K562 (cell line): ENCODE measurements around the gene CRLF1. TPM values are rescaled to one million over a fixed set of nuclear protein-coding genes. Genes with fewer than 3 reads are reported as not detected.

Experiments used
- CC2D1A ChIP-seq: fragments of 450-650 bp; IDR thresholded peaks from 2 replicates; pipeline ENCODE4 v1.6.1; 2017; ENCODE audit warnings: mild to moderate bottlenecking
- DEAF1 ChIP-seq: fragments of 450-650 bp; formaldehyde crosslinking; IDR thresholded peaks from 2 replicates; pipeline ENCODE4 v1.4.0; 2020; ENCODE audit warnings: mild to moderate bottlenecking, moderate library complexity
- HMG20A ChIP-seq: fragments of 450-650 bp; formaldehyde crosslinking; conservative IDR thresholded peaks from 2 replicates; pipeline ENCODE4 v1.4.0; 2020; ENCODE audit warnings: mild to moderate bottlenecking, mixed read lengths
- ILK ChIP-seq: fragments of 450-650 bp; IDR thresholded peaks from 2 replicates; pipeline ENCODE4 v1.6.1; 2016; ENCODE audit warnings: missing genetic modification characterization, low read depth, mild to moderate bottlenecking, missing compliant biosample characterization, moderate library complexity, borderline replicate concordance
- L3MBTL2 ChIP-seq: fragments of 450-650 bp; IDR thresholded peaks from 2 replicates; pipeline ENCODE4 v1.6.1; 2016; ENCODE audit warnings: mild to moderate bottlenecking, moderate library complexity
- MYNN ChIP-seq, 2 experiments: sonication (generic); formaldehyde crosslinking in 1 of 2; IDR thresholded peaks; 2 replicates each; pipeline versions ENCODE4 v1.5.0 to v1.6.1; 2016 to 2020; ENCODE audit warnings: antibody characterized with exemption in 1 of 2, missing genetic modification reagents in 1 of 2
- NCOA1 ChIP-seq: fragments of 450-650 bp; IDR thresholded peaks from 2 replicates; pipeline ENCODE4 v1.6.1; 2016; ENCODE audit warnings: low read depth
- NFE2 ChIP-seq: IDR thresholded peaks from 2 replicates; pipeline ENCODE4 v1.6.1; 2014; ENCODE audit warnings: antibody characterized with exemption, low read depth
- PHF8 ChIP-seq: fragments of 200-600 bp; sonication (generic); IDR thresholded peaks from 2 replicates; pipeline ENCODE4 v1.6.1; 2012; ENCODE audit warnings: mixed run types, mild to moderate bottlenecking, inconsistent platforms, low read length, moderate library complexity, borderline replicate concordance
- RBM22 ChIP-seq: fragments of 200-400 bp; formaldehyde crosslinking; IDR thresholded peaks from 2 replicates; pipeline ENCODE4 v1.6.1; 2018; ENCODE audit warnings: low read length, low read depth; ENCODE audit not compliant: poor library complexity, severe bottlenecking
- RBM39 ChIP-seq: fragments of 200-400 bp; formaldehyde crosslinking; optimal IDR thresholded peaks from 2 replicates; pipeline ENCODE3; 2018; ENCODE audit warnings: low read depth, low read length
- SMARCC2 ChIP-seq: fragments of 450-650 bp; IDR thresholded peaks from 2 replicates; pipeline ENCODE4 v1.6.1; 2017; ENCODE audit warnings: antibody characterized with exemption, moderate library complexity, mild to moderate bottlenecking, low read depth
- ZFPM2 ChIP-seq: fragments of 250-450 bp; sonication (Bioruptor Pico); IDR thresholded peaks from 2 replicates; pipeline ENCODE4 v1.5.1; 2022; ENCODE audit warnings: mild to moderate bottlenecking
- ZNF444 ChIP-seq: fragments of 250-450 bp; sonication (Bioruptor Pico); IDR thresholded peaks from 2 replicates; pipeline ENCODE4 v1.4.0; 2020; ENCODE audit warnings: mild to moderate bottlenecking, moderate library complexity
- ZNF639 ChIP-seq, 2 experiments: fragments of 200-800 bp in 1 of 2; sonication (Bioruptor generic) in 1 of 2; sonication (generic) in 1 of 2; formaldehyde crosslinking in 1 of 2; IDR thresholded peaks in 1 of 2; conservative IDR thresholded peaks in 1 of 2; 2 replicates each; pipeline versions ENCODE4 v1.5.0 to v1.6.1; 2016 to 2020; ENCODE audit warnings: missing compliant biosample characterization in 1 of 2, missing genetic modification characterization in 1 of 2, missing genetic modification reagents in 1 of 2
- ZNF696 ChIP-seq: fragments of 250-450 bp; sonication (Bioruptor Pico); conservative IDR thresholded peaks from 2 replicates; pipeline ENCODE4 v1.4.0; 2020; ENCODE audit warnings: mild to moderate bottlenecking, moderate library complexity
- polyA plus RNA-seq, 8 experiments: library from polyadenylated mRNA; depleted of rRNA in 4 of 8; stranded (reverse) in 5 of 8; unstranded in 3 of 8; fragments of >200 nt; fragmentation: Nextera tagmentation in 2 of 8; fragmentation: Illumina TruSeq in 1 of 8; extraction: Ambion mirVana in 2 of 8; extraction: Trizol in 1 of 8; gene quantifications; 2 replicates each; pipeline versions ENCODE4 v1.2.1 to v1.2.3, GENCODE V29; 2011 to 2014; ENCODE audit warnings: inconsistent platforms in 1 of 8, missing spikeins in 1 of 8
- total RNA-seq, 7 experiments: library from RNA; depleted of rRNA in 6 of 7; stranded (reverse); fragments of >200 nt in 6 of 7; fragmentation: Illumina TruSeq in 2 of 7; extraction: Trizol in 2 of 7; gene quantifications; 2 replicates each; pipeline versions ENCODE4 v1.2.1 to v1.2.3, GENCODE V29; 2011 to 2021; ENCODE audit warnings: low replicate concordance in 1 of 7
- TF ChIP-seq, protein P1 (sequence below), 2 experiments: fragments of 450-650 bp; IDR thresholded peaks; 2 replicates each; pipeline ENCODE4 v1.6.1; 2018; ENCODE audit warnings: mild to moderate bottlenecking in 2 of 2, low read depth in 1 of 2; ENCODE audit not compliant: partially characterized antibody in 2 of 2
- TF ChIP-seq, protein P2 (sequence below): sonication (generic); formaldehyde crosslinking; IDR thresholded peaks from 2 replicates; pipeline ENCODE4 v1.8.0; 2022; ENCODE audit warnings: mild to moderate bottlenecking, missing genetic modification reagents

Gene CRLF1
- total and polyA plus RNA-seq, 9 of the 15 experiments (the other 6 are each of a cell fraction or from before 2014, with no cell fraction given) = 0.85 to 3.6 (median 1.7) TPM

DNA sequence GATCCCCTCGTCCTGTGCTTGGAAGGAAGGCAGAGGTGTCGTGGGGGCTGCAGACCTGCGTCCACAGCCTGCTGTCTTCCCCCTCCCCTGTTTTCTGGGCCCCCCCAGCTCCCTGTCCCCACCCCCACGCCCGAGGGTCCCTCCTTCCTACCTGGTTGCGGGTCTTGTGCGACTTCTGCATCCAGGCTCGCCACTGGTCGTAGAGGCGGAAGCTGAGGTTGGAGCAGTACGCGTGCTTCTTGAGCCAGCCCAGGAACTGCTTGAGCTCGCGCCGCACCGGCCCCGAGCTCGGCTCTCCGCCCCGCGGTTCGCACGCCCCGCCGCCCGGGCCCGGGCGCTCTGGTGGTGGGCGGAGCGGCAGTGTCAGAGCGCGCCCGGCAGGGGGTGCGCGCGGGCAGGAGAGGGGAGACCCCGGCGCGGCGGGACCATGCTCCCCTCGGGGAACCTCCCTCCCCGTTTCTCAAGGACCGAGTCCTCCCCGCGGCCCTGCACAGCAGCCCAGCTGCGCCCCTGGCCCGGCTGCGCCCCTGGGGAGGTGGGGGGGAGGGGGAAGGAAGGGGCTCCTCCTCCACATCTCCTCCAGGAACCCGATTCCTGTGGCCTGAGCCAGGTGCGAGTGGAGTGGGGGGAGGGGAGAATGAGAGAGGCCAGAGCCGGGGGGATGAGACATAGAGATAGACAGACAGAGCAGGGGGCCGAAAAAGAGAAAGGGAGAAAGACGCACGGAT, 12.3 kb downstream of the CRLF1 start (continued):
- TF ChIP-seq ZNF639 (CRISPR knock-in tag; conservative IDR thresholded peaks at IDR 0.05 in 1 of 2, IDR thresholded peaks at IDR 0.05 in 1 of 2) (0 out of 4 replicates have a peak, but pooled peaks of 1 of the 2 experiments have one; percentile 34), DEAF1 (CRISPR knock-in tag) (0 out of 2 replicates have a peak, but pooled peaks have one; percentile 11), ILK (tag) (no peak), RBM39 (no peak), L3MBTL2 (peak; percentile 62), RBM22 (no peak), ZFPM2 (CRISPR knock-in tag) (no peak), SMARCC2 (no peak), NCOA1 (0 out of 2 replicates have a peak, but pooled peaks have one; percentile 24), MYNN (IDR thresholded peaks at IDR 0.05) (no peak), MYNN (CRISPR knock-in tag; IDR thresholded peaks at IDR 0.05) (no peak), PHF8 (peak; percentile 23; the same call in 1 of the 2 replicates), HMG20A (CRISPR knock-in tag) (no peak), ZNF696 (no peak), NFE2 (no peak), ZNF444 (CRISPR knock-in tag) (no peak), CC2D1A (no peak)
- TF ChIP-seq, protein P1, sequence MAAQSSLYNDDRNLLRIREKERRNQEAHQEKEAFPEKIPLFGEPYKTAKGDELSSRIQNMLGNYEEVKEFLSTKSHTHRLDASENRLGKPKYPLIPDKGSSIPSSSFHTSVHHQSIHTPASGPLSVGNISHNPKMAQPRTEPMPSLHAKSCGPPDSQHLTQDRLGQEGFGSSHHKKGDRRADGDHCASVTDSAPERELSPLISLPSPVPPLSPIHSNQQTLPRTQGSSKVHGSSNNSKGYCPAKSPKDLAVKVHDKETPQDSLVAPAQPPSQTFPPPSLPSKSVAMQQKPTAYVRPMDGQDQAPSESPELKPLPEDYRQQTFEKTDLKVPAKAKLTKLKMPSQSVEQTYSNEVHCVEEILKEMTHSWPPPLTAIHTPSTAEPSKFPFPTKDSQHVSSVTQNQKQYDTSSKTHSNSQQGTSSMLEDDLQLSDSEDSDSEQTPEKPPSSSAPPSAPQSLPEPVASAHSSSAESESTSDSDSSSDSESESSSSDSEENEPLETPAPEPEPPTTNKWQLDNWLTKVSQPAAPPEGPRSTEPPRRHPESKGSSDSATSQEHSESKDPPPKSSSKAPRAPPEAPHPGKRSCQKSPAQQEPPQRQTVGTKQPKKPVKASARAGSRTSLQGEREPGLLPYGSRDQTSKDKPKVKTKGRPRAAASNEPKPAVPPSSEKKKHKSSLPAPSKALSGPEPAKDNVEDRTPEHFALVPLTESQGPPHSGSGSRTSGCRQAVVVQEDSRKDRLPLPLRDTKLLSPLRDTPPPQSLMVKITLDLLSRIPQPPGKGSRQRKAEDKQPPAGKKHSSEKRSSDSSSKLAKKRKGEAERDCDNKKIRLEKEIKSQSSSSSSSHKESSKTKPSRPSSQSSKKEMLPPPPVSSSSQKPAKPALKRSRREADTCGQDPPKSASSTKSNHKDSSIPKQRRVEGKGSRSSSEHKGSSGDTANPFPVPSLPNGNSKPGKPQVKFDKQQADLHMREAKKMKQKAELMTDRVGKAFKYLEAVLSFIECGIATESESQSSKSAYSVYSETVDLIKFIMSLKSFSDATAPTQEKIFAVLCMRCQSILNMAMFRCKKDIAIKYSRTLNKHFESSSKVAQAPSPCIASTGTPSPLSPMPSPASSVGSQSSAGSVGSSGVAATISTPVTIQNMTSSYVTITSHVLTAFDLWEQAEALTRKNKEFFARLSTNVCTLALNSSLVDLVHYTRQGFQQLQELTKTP (IDR thresholded peaks at IDR 0.05; ENCODE audit: low read depth in 1 of 2, partially characterized antibody in 2 of 2) = no peak
- TF ChIP-seq, protein P2, sequence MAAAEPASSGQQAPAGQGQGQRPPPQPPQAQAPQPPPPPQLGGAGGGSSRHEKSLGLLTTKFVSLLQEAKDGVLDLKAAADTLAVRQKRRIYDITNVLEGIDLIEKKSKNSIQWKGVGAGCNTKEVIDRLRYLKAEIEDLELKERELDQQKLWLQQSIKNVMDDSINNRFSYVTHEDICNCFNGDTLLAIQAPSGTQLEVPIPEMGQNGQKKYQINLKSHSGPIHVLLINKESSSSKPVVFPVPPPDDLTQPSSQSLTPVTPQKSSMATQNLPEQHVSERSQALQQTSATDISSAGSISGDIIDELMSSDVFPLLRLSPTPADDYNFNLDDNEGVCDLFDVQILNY = no peak
